ENCODE data around the gene MAP3K1.

Gene MAP3K1

DNA sequence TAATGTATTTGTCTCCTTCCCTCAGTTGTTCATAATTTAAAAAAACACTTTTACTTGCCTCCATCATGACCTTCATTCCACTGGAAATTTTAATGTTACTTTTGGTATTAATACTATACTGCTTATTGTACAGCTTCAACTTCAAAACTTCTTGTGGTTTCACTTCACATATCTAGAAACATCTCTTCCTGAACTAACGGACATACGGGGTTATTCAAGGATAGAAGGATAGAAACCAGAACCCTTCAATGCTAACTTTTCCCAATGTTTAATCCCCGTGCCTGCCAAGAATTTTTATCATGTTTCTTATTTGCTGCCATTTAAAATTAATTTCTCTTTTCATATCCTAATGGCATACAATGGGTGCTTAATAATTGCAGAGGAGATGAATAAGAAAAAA, 57.7 kb downstream of the MAP3K1 start:
- no peaks in the 10 kb centered on the region for H3K9me2 ChIP-seq (replicated peaks; ENCODE audit: low read depth, low read length)
- no peaks in the 10 kb centered on the region for H3K79me2 ChIP-seq (ENCODE audit: insufficient read depth, low read length)
- no peaks in the 10 kb centered on the region for H4K20me1 ChIP-seq (ENCODE audit: insufficient read depth, low read length, poor library complexity, severe bottlenecking)
- peaks cover 94% of the 10 kb centered on the region for H3K36me3 ChIP-seq (ENCODE audit: insufficient read depth, low read length)
- no peak overlapping the region for H3K4me2 ChIP-seq (ENCODE audit: low read depth, low read length, poor library complexity, severe bottlenecking)
- H3K9me3 ChIP-seq (ENCODE audit: insufficient read depth, low read depth, low read length): no peaks in the 10 kb centered on the region
- TF ChIP-seq, protein P1, sequence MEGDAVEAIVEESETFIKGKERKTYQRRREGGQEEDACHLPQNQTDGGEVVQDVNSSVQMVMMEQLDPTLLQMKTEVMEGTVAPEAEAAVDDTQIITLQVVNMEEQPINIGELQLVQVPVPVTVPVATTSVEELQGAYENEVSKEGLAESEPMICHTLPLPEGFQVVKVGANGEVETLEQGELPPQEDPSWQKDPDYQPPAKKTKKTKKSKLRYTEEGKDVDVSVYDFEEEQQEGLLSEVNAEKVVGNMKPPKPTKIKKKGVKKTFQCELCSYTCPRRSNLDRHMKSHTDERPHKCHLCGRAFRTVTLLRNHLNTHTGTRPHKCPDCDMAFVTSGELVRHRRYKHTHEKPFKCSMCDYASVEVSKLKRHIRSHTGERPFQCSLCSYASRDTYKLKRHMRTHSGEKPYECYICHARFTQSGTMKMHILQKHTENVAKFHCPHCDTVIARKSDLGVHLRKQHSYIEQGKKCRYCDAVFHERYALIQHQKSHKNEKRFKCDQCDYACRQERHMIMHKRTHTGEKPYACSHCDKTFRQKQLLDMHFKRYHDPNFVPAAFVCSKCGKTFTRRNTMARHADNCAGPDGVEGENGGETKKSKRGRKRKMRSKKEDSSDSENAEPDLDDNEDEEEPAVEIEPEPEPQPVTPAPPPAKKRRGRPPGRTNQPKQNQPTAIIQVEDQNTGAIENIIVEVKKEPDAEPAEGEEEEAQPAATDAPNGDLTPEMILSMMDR (conservative IDR thresholded peaks at IDR 0.05; ENCODE audit: low read length): no peak
- TF ChIP-seq EZH2phosphoT487 (IDR thresholded peaks at IDR 0.05; ENCODE audit: borderline replicate concordance): no peak
- no peak overlapping the region for H2AFZ ChIP-seq (ENCODE audit: low read length)
- no peak overlapping the region for H3K4me3 ChIP-seq (ENCODE audit: low read length, poor library complexity, severe bottlenecking)
- no peaks in the 10 kb centered on the region for H3F3A ChIP-seq (ENCODE audit: low read depth)
- H3K4me1 ChIP-seq (ENCODE audit: insufficient read depth, low read length, poor library complexity, severe bottlenecking): no peaks in the 10 kb centered on the region
- no peaks in the 10 kb centered on the region for H3K27me3 ChIP-seq (ENCODE audit: insufficient read depth, low read length, poor library complexity, severe bottlenecking)
- H3K9ac ChIP-seq (ENCODE audit: low read depth, low read length, poor library complexity, severe bottlenecking): no peak overlapping the region

DNA sequence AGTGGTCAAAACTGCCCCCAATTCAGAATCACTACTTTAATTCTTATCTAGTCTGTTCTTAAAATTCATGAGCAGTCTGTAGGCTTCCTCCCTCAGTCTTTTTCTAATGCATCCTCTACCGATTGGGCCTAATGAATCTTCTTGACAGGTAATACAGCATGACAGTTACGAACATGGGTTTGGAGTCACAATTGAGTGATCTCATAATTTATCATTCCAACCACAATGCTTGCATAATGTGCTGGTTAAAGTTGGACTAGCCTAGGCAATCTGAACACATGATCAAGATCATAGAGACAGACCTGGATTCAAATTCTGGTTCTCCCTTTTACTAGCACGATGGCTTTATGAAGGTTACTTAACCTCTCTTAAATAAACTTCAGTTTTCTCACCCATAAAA, 61.0 kb downstream of the MAP3K1 start:
- Histone ChIP-seq H3K79me2 (ENCODE audit: insufficient read depth, low read length) (no peaks in the 10 kb centered on the region), H3K27me3 (ENCODE audit: insufficient read depth, low read length, poor library complexity, severe bottlenecking) (no peaks in the 10 kb centered on the region), H3K4me3 (ENCODE audit: low read length, poor library complexity, severe bottlenecking) (no peak overlapping the region), H3K36me3 (ENCODE audit: insufficient read depth, low read length) (peaks cover 94% of the 10 kb centered on the region), H4K20me1 (ENCODE audit: insufficient read depth, low read length, poor library complexity, severe bottlenecking) (no peaks in the 10 kb centered on the region), H2AFZ (ENCODE audit: low read length) (no peak overlapping the region), H3K4me1 (ENCODE audit: insufficient read depth, low read length, poor library complexity, severe bottlenecking) (no peaks in the 10 kb centered on the region), H3K9me2 (replicated peaks; ENCODE audit: low read depth, low read length) (no peaks in the 10 kb centered on the region), H3K9ac (ENCODE audit: low read depth, low read length, poor library complexity, severe bottlenecking) (no peak overlapping the region), H3K9me3 (ENCODE audit: insufficient read depth, low read depth, low read length) (no peaks in the 10 kb centered on the region), H3K4me2 (ENCODE audit: low read depth, low read length, poor library complexity, severe bottlenecking) (no peak overlapping the region), H3F3A (ENCODE audit: low read depth) (no peaks in the 10 kb centered on the region)
- TF ChIP-seq, protein P1 (conservative IDR thresholded peaks at IDR 0.05; ENCODE audit: low read length): no peak
- no peak for TF ChIP-seq EZH2phosphoT487 (IDR thresholded peaks at IDR 0.05; ENCODE audit: borderline replicate concordance)

DNA sequence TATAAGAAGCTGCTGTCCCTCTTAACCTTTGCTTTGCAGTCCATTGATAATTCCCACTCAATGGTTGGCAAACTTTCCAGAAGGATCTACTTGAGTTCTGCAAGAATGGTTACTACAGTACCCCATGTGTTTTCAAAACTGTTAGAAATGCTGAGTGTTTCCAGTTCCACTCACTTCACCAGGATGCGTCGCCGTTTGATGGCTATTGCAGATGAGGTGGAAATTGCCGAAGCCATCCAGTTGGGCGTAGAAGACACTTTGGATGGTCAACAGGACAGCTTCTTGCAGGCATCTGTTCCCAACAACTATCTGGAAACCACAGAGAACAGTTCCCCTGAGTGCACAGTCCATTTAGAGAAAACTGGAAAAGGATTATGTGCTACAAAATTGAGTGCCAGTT, 66.2 kb downstream of the MAP3K1 start:
- Histone ChIP-seq H3K4me1 (ENCODE audit: insufficient read depth, low read length, poor library complexity, severe bottlenecking) (no peaks in the 10 kb centered on the region), H3K9ac (ENCODE audit: low read depth, low read length, poor library complexity, severe bottlenecking) (no peak overlapping the region), H3K27me3 (ENCODE audit: insufficient read depth, low read length, poor library complexity, severe bottlenecking) (no peaks in the 10 kb centered on the region), H4K20me1 (ENCODE audit: insufficient read depth, low read length, poor library complexity, severe bottlenecking) (no peaks in the 10 kb centered on the region), H3K79me2 (ENCODE audit: insufficient read depth, low read length) (no peaks in the 10 kb centered on the region), H3K4me3 (ENCODE audit: low read length, poor library complexity, severe bottlenecking) (no peak overlapping the region), H3K9me2 (replicated peaks; ENCODE audit: low read depth, low read length) (no peaks in the 10 kb centered on the region), H3K9me3 (ENCODE audit: insufficient read depth, low read depth, low read length) (no peaks in the 10 kb centered on the region), H3F3A (ENCODE audit: low read depth) (no peaks in the 10 kb centered on the region), H2AFZ (ENCODE audit: low read length) (no peak overlapping the region), H3K4me2 (ENCODE audit: low read depth, low read length, poor library complexity, severe bottlenecking) (no peak overlapping the region), H3K36me3 (ENCODE audit: insufficient read depth, low read length) (peaks cover 94% of the 10 kb centered on the region)
- TF ChIP-seq, protein P1 (conservative IDR thresholded peaks at IDR 0.05; ENCODE audit: low read length): no peak
- TF ChIP-seq EZH2phosphoT487 (IDR thresholded peaks at IDR 0.05; ENCODE audit: borderline replicate concordance): no peak

Measured in Loucy (cell line).